ENCODE results near the gene ITGA2.

GRCh38 chr5:53001541-53001940 lies 12.4 kb downstream of the ITGA2 start:
- no peak for TF ChIP-seq PPARA (CRISPR knock-in tag; IDR thresholded peaks at IDR 0.05; ENCODE audit: borderline replicate concordance)
- TF ChIP-seq CSDC2 (CRISPR knock-in tag; IDR thresholded peaks at IDR 0.05): no peak
- TF ChIP-seq TSHZ2 (CRISPR knock-in tag; IDR thresholded peaks at IDR 0.05): no peak
- TF ChIP-seq ESRRG (CRISPR knock-in tag; IDR thresholded peaks at IDR 0.05): no peak
- no peak for TF ChIP-seq GLIS3 (CRISPR knock-in tag; IDR thresholded peaks at IDR 0.05)
- TF ChIP-seq RARB (CRISPR knock-in tag; IDR thresholded peaks at IDR 0.05): no peak
- TF ChIP-seq ZNF565 (CRISPR knock-in tag; conservative IDR thresholded peaks at IDR 0.05; ENCODE audit: low read depth): no peak
- TF ChIP-seq ARNTL (CRISPR knock-in tag; IDR thresholded peaks at IDR 0.05; ENCODE audit: borderline replicate concordance, low read depth): no peak
- no peak for TF ChIP-seq ZC3H10 (CRISPR knock-in tag; IDR thresholded peaks at IDR 0.05)
- no peak for TF ChIP-seq TOX (CRISPR knock-in tag; IDR thresholded peaks at IDR 0.05; ENCODE audit: borderline replicate concordance)

Data from SK-N-SH treated with all-trans-retinoic acid at 6 μM for 48 hours (cell line).